A673 (cell line): ENCODE measurements around the gene HID1.

ENCODE experiments used
- EZH2 ChIP-seq: fragments of 200-600 bp; sonication (generic); IDR thresholded peaks from 2 replicates; pipeline ENCODE4 v1.6.1; 2017; ENCODE audit warnings: borderline replicate concordance, low read depth, mild to moderate bottlenecking, mixed read lengths, antibody characterized with exemption, low read length; ENCODE audit not compliant: poor library complexity, severe bottlenecking
- TF ChIP-seq, protein P1 (sequence below): fragments of 300-800, 200-600 bp; sonication (generic); conservative IDR thresholded peaks from 2 replicates; pipeline ENCODE4 v1.5.1; 2017; ENCODE audit warnings: low read depth, mild to moderate bottlenecking, antibody characterized with exemption, low read length, moderate library complexity, mixed read lengths

DNA sequence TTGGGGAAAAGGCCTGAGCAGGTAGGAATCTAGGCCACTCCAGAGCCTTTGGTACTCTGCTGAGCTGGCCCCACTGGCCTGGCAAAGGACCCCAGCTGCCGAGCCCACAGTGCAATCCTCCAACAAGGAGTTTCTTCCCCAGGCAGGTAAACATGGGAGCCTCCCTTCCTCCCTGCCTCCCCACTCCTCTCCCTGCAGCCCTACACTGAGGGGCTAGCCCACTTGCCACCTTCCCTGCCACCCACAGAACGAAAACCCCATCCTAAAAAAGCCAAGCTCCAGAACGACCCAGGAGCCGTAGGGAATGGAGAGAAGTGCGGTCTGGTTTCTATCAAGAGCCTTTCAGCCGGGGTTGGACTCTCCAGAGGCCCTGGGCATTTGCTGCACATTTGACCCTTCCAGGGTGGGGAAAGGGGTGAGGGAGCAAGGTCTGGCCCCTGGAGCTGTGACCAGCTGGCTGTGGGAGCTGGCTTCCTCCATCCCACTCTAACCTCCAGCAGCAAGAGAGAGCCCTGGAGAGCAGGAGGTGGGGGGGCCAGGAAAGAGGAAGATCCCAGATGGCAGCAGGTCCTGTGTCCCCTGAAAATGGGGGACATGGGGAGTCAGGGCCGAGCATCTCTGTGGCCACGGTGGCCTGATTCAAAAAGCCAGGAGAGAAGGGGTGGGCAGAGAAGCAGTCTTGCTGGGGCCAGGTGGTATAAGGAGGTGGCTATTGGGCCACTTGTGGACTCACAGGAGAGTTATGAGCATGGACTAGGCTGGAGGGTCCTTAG, 1.3 kb downstream of the HID1 start:
- TF ChIP-seq, protein P1, sequence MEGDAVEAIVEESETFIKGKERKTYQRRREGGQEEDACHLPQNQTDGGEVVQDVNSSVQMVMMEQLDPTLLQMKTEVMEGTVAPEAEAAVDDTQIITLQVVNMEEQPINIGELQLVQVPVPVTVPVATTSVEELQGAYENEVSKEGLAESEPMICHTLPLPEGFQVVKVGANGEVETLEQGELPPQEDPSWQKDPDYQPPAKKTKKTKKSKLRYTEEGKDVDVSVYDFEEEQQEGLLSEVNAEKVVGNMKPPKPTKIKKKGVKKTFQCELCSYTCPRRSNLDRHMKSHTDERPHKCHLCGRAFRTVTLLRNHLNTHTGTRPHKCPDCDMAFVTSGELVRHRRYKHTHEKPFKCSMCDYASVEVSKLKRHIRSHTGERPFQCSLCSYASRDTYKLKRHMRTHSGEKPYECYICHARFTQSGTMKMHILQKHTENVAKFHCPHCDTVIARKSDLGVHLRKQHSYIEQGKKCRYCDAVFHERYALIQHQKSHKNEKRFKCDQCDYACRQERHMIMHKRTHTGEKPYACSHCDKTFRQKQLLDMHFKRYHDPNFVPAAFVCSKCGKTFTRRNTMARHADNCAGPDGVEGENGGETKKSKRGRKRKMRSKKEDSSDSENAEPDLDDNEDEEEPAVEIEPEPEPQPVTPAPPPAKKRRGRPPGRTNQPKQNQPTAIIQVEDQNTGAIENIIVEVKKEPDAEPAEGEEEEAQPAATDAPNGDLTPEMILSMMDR, result no peak
- TF ChIP-seq EZH2, result no peak
